ENCODE measurements around the gene ATP1A1.

The ATP1A1 gene

GRCh38 chr1:116372651-116373430, at the start of gene ATP1A1:
ATP1A1 (plus strand) TSS chr1:116373244; CDS start chr1:116373512, 268 bp downstream.
- DNase-seq, result peak; percentile 94

- DNase-seq, result no peak
Measured at GRCh38 chr1:116323491-116323890, 49.6 kb upstream of the ATP1A1 start.

GRCh38 chr1:116324411-116324810, 48.6 kb upstream of the ATP1A1 start:
- DNase-seq, result no peak

GRCh38 chr1:116325104-116325503, 47.9 kb upstream of the ATP1A1 start:
- no peak for DNase-seq

- DNase-seq, result no peak
Measured at GRCh38 chr1:116325922-116326321, 47.1 kb upstream of the ATP1A1 start.

GRCh38 chr1:116326486-116326885, 46.6 kb upstream of the ATP1A1 start:
- DNase-seq, result no peak

- no peak for DNase-seq
Measured at GRCh38 chr1:116328671-116329070, 44.4 kb upstream of the ATP1A1 start.

- peak; percentile 96 for DNase-seq
Measured at GRCh38 chr1:116329524-116330341, 43.3 kb upstream of the ATP1A1 start.

GRCh38 chr1:116330342-116330652, 42.7 kb upstream of the ATP1A1 start:
- DNase-seq, result peak; percentile 97

- peak; percentile 52 for DNase-seq
Measured at GRCh38 chr1:116330846-116331245, 42.2 kb upstream of the ATP1A1 start.

- DNase-seq, result peak; percentile 52
Measured at GRCh38 chr1:116331523-116331922, 41.5 kb upstream of the ATP1A1 start.

- DNase-seq, result peak; percentile 92
Measured at GRCh38 chr1:116332451-116332850, 40.6 kb upstream of the ATP1A1 start.

- peak; percentile 99 for DNase-seq
Measured at GRCh38 chr1:116333171-116334014, 39.7 kb upstream of the ATP1A1 start.

- peak; percentile 88 for DNase-seq
Measured at GRCh38 chr1:116334015-116334547, 39.0 kb upstream of the ATP1A1 start.

- DNase-seq, result peak; percentile 63
Measured at GRCh38 chr1:116334868-116335635, 38.0 kb upstream of the ATP1A1 start.

- peak; percentile 77 for DNase-seq
Measured at GRCh38 chr1:116335850-116336624, 37.0 kb upstream of the ATP1A1 start.

GRCh38 chr1:116337398-116337797, 35.6 kb upstream of the ATP1A1 start:
- no peak for DNase-seq

GRCh38 chr1:116338400-116338799, 34.6 kb upstream of the ATP1A1 start:
- no peak for DNase-seq

GRCh38 chr1:116340506-116341231, 32.4 kb upstream of the ATP1A1 start:
- DNase-seq, result no peak

- no peak for DNase-seq
Measured at GRCh38 chr1:116343019-116343418, 30.0 kb upstream of the ATP1A1 start.

GRCh38 chr1:116345011-116345410, 28.0 kb upstream of the ATP1A1 start:
- DNase-seq, result no peak

All from NCI-H526 treated with DMSO at 0.1 percent for 48 hours (cell line).